Activated T-cell treated with anti-CD3 and anti-CD28 coated beads for 24 hours (primary cell): ENCODE data around the gene DEGS2.
"Not testable (repeated sequence)": the region's sequence is repeated elsewhere in the genome, so short reads cannot be mapped to it uniquely, and the experiment has no call there.

Experiments used
- DNase-seq: peaks from one replicate; pipeline ENCODE4 v3.0.0-alpha.2; 2020; ENCODE audit warnings: low read depth

The DEGS2 gene

GRCh38 chr14:100178691-100179090 is 19.2 kb upstream of the DEGS2 start:
- DNase-seq, result no peak

DNA sequence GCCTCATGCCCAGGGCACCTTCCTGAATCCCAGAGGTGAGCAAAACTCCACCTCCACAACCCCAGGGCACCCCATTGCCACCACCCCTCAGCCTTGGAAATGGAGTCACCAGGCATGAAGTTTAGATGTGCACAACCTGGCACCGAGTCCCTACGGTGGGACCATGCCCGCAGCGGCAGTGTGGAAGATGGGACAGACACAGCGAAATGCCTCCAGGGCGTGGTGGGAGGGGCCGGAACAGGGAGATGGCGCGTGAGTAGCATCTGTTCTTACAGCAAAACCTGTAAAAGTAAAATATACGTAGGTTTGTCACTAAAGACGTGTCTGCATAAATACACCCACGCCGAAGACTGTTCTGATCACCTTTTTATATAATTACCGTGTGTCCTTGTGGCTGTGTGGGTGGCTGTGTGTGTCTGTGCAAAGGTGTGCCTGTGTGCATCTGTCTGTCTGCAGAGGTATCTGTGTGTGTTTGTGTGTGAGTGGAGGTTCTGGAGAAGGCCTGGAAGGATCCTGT is 17.4 kb upstream of the DEGS2 start:
- no peak for DNase-seq

GRCh38 chr14:100173353-100173752 is 13.9 kb upstream of the DEGS2 start:
- DNase-seq, result no peak

GRCh38 chr14:100172811-100173210 is 13.4 kb upstream of the DEGS2 start:
- DNase-seq, result no peak

DNA sequence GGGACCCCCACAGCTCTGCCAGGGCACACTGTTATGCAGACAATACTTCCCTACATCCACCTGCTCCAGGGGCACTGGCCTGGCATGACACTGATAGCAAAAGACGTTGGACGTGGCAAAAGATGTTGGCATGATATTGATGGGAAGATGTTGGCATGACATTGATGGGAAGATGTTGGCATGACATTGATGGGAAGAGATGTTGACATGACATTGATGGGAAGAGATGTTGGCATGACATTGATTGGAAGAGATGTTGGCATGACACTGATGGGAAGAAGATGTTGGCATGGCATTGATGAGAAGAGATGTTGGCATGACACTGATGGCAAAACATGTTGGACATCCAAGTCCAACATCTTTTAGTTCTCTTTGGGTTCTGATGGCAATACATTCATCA is 11.4 kb upstream of the DEGS2 start:
- DNase-seq, result no peak

- no peak for DNase-seq
Measured at GRCh38 chr14:100168506-100168905, 9.1 kb upstream of the DEGS2 start.

- no peak for DNase-seq
Measured at GRCh38 chr14:100165831-100166440, 6.5 kb upstream of the DEGS2 start.

- no peak for DNase-seq
Measured at GRCh38 chr14:100165376-100165775, 5.9 kb upstream of the DEGS2 start.

GRCh38 chr14:100160534-100160916 is 1.1 kb upstream of the DEGS2 start:
- DNase-seq, result no peak

DNA sequence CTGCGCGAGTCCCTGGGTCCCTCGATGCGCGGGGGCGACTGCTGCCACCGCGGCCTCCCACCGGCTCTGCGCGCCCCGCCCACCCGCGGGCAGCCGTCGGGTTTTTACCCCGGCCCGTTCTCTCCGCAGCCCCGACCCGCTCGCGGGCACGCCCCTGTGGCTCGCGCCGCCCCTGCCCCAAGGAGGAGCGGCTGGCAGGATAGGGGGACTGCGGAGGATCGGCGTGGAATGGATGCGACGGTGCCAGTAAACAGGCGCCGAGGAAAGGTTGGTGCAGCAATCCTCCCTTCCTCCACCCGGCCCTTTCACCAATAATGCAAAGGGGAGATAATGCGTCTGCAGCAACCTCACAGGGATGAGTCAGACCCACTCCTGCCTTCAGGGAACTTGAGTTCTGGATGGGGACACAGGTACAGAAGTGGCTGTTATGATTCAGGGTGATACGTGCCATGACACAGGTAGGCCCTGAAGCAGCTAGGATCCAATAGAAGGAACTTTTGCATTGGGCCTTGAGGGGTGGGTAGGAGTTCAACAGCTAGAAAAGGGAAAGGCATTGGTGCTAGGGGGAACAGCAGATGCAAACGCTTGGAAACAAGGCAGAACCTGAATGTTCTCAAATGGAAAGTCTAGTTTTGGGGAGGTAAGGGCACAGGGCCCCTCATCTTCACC is 554 bp upstream of the DEGS2 start:
- DNase-seq, result no peak

DNA sequence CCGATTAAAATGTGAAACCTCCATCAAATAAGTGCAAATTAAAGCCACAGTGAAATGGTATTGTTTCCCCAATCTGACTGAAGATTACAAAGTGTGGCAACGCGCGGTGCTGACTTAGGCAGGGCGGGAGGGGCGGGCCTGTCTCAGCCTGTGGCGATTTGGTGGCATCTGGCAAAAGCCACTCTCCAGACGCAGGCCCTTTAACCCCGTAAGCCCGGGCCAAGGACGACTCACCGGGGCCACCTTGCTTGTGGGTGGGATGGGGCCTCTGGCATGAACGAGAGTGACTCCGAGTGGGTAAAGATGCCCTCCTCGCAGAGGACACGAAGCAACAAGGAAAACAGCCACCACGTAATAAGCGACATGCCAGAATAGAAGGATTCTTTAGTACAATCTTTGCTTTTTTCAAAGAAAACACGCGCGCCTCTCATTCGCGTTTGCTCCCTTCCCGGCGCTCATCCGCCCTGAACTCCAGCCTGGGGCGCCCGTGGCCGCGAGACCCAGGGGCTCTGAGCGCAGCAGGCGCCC is 815 bp downstream of the DEGS2 start:
- DNase-seq, result no peak

DNA sequence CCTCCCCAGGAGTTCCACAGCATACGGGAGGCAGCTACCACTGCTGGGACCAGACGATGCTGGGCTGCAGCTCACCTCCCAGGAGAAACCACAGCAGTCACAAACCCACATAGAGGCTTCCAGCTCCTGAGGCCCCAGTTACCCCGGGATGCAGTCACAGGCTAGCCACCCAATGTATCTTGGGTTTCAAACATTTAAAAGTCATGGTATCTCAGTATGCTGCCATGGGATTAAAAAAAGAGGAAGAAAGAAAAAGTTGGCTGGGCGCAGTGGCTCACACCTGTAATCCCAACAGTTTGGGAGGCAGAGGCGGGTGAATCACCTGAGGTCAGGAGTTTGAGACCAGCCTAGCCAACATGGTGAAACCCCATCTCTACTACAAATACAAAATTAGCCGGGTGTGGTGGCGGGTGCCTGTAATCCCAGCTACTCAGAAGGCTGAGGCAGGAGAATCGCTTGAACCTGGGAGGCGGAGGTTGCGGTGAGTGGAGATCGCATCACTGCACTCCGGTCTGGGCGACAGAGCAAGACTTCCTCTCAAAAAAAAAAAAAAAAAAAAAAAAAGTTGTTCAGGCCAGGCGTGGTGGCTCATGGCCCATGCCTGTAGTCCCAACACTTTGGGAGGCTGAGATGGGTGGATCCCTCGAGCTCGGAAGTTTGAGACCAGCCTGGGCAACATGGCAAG is 1.8 kb downstream of the DEGS2 start:
- DNase-seq, result not testable (repeated sequence)

DNA sequence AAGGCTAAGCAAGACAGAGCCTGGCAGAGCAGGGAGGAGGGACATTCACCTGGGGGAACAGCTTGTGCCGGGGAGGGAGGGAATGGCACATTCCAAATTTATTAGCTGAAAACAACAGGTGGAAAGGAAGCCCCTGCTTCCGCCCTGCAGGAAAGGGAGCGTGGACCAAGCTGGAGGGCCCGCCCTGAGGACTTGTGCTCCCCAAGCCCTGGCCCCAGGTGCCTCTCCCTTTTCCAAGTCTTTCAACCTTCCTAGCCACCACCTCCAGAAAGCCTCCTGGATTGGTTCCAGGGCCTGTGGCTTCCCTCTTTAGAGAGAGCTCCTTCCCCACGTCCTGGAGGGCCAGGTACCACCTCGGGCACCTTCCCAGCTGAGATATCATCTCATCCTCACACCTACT is 2.7 kb downstream of the DEGS2 start:
- DNase-seq, result no peak

- DNase-seq, result no peak
Measured at GRCh38 chr14:100155756-100156616, 3.5 kb downstream of the DEGS2 start.

DNA sequence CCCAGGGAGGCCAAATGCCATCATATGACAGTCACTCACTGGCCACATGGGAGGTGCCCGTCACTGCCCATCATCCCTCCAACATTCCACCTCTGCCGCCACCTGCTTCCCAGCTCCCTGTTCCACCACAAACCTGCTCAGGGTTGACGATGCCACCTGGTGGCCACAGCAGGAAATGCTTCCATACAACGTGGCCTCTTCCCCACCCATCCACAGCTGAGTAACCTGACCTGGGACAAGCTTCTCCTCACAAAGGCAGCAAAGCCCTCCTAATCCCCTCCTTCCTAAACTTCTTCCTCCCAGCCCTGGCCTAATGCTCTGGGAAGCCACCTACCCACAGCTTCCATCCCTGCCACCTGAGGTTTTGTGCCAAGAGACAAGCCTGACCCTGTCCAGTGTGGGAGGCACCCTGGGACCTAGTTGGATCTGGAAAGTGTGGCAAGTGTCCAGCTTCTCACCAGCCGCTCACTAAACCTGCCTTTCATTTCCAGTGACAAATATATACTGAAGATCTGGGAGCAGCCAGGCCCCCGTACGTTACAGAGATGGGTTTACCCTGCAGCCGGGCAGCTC is 4.3 kb downstream of the DEGS2 start:
- no peak for DNase-seq

GRCh38 chr14:100153560-100153959 is 5.9 kb downstream of the DEGS2 start:
- DNase-seq, result no peak

GRCh38 chr14:100152091-100152490 is 7.4 kb downstream of the DEGS2 start:
- DNase-seq, result no peak

GRCh38 chr14:100150932-100151587 is 8.4 kb downstream of the DEGS2 start:
- no peak for DNase-seq

DNA sequence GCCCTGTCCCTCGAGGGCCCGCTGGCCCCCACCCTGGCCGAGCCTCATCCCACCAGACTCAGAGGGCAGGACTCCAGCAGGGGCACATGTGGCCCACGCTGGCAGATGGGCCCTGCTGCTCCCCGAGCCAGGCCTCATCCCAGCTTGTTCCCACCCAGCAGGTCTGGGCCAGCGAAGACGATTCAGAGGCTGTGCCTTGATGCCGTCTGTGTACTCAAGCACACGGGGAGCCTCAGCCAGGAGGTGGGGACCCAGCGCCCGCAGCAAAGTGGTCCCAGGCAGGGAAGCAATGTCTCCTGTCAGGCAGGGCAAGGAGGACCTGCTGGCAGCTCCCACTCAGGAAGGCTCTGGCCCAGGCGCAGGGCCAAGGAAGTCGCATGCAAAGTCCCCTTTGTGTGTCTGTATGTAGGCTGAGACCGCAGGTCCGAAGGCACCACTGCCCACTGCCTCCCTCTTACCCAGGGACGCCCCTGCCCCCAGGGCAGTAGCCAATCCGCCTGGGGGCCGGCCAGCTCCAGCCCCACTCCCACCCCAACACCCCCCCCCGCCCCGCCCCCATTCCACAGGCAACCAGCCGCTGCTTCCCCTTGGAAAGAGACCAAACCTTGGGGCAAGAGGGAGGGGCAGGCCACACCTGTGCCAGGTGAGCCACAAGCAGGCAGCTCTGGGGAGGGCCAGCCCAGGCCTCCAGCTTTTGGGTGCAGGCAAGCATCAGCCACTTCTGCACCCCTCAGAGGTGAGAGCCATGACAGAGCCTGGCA is 9.4 kb downstream of the DEGS2 start:
- no peak for DNase-seq
